Stimulated activated effector memory CD8-positive, alpha-beta T cell treated with anti-CD3 and anti-CD28 coated beads, Interleukin-12 subunit alpha, Interleukin-12 subunit beta, amount 100 ng/mL, for 72 hours (primary cell): ENCODE measurements around the gene SHQ1.

ENCODE experiments used
- ATAC-seq: fragments of 150-1000 bp; cut with Tn5 transposase; 2 replicates; pipeline ENCODE4 v1.10.0; 2021
- DNase-seq, 2 donors: peaks; one replicate each; pipeline ENCODE4 v3.0.0; 2021 to 2022; ENCODE audit warnings: low spot score in 2 of 2
- H3K27ac Mint-ChIP-seq: one replicate; pipeline ENCODE4 v1.8.0; 2022; ENCODE audit warnings: mild to moderate bottlenecking, mixed read lengths
- H3K36me3 Mint-ChIP-seq: one replicate; pipeline ENCODE4 v1.8.0; 2022; ENCODE audit warnings: mild to moderate bottlenecking, mixed read lengths
- H3K4me1 Mint-ChIP-seq: one replicate; pipeline ENCODE4 v1.8.0; 2022; ENCODE audit warnings: mixed read lengths
- H3K4me3 Mint-ChIP-seq: one replicate; pipeline ENCODE4 v1.8.0; 2022; ENCODE audit warnings: mild to moderate bottlenecking, mixed read lengths
- H3K9me3 Mint-ChIP-seq: one replicate; pipeline ENCODE4 v1.8.0; 2022; ENCODE audit warnings: mixed read lengths

The SHQ1 gene

GRCh38 chr3:72872183-72872582 lies 23.9 kb upstream of the SHQ1 start:
- Mint-ChIP-seq H3K9me3 (no peaks in the 10 kb centered on the region), H3K36me3 (no peaks in the 10 kb centered on the region), H3K4me1 (no peaks in the 10 kb centered on the region), H3K27ac (no peak overlapping the region), H3K4me3 (no peak overlapping the region)
- ATAC-seq, result peak; percentile 24
- DNase-seq, result no peak

- DNase-seq, result no peak
- H3K27ac Mint-ChIP-seq, result no peak overlapping the region
- no peaks in the 10 kb centered on the region for H3K36me3 Mint-ChIP-seq
- H3K4me1 Mint-ChIP-seq, result no peaks in the 10 kb centered on the region
- no peaks in the 10 kb centered on the region for H3K9me3 Mint-ChIP-seq
- H3K4me3 Mint-ChIP-seq, result no peak overlapping the region
- ATAC-seq, result no peak
Observed at GRCh38 chr3:72862314-72863090, 14.3 kb upstream of the SHQ1 start.

GRCh38 chr3:72860846-72861245 lies 12.6 kb upstream of the SHQ1 start:
- no peak overlapping the region for H3K4me3 Mint-ChIP-seq
- H3K36me3 Mint-ChIP-seq, result no peaks in the 10 kb centered on the region
- no peak overlapping the region for H3K27ac Mint-ChIP-seq
- no peak for ATAC-seq
- no peak for DNase-seq
- H3K4me1 Mint-ChIP-seq, result no peaks in the 10 kb centered on the region
- H3K9me3 Mint-ChIP-seq, result no peaks in the 10 kb centered on the region

GRCh38 chr3:72860053-72860452 lies 11.8 kb upstream of the SHQ1 start:
- Mint-ChIP-seq H3K9me3 (no peaks in the 10 kb centered on the region), H3K4me1 (no peaks in the 10 kb centered on the region), H3K27ac (no peak overlapping the region), H3K36me3 (no peaks in the 10 kb centered on the region), H3K4me3 (no peak overlapping the region)
- DNase-seq (no peak), ATAC-seq (no peak)

GRCh38 chr3:72855001-72855400 lies 6.8 kb upstream of the SHQ1 start:
- Mint-ChIP-seq H3K4me3 (no peak overlapping the region), H3K36me3 (no peaks in the 10 kb centered on the region), H3K4me1 (no peaks in the 10 kb centered on the region), H3K27ac (no peak overlapping the region), H3K9me3 (no peaks in the 10 kb centered on the region)
- no peak for ATAC-seq
- no peak for DNase-seq

GRCh38 chr3:72848703-72849081 lies 447 bp upstream of the SHQ1 start:
- H3K9me3 Mint-ChIP-seq, result no peaks in the 10 kb centered on the region
- H3K27ac Mint-ChIP-seq, result peak overlapping the region; percentile 88
- H3K4me3 Mint-ChIP-seq, result peak overlapping the region; percentile 86
- H3K4me1 Mint-ChIP-seq, result peaks cover 54% of the 10 kb centered on the region
- ATAC-seq, result peak; percentile 61
- H3K36me3 Mint-ChIP-seq, result peaks cover 25% of the 10 kb centered on the region
- no peak for DNase-seq

- Mint-ChIP-seq H3K36me3 (peaks cover 39% of the 10 kb centered on the region), H3K4me1 (peaks cover 54% of the 10 kb centered on the region), H3K4me3 (peak overlapping the region; percentile 86), H3K27ac (peak overlapping the region; percentile 88), H3K9me3 (no peaks in the 10 kb centered on the region)
- no peak for ATAC-seq
- DNase-seq, result no peak
Observed at GRCh38 chr3:72847282-72847681, 963 bp downstream of the SHQ1 start.

- peaks cover 50% of the 10 kb centered on the region for H3K36me3 Mint-ChIP-seq
- ATAC-seq, result no peak
- no peak for DNase-seq
- no peak overlapping the region for H3K27ac Mint-ChIP-seq
- H3K9me3 Mint-ChIP-seq, result no peaks in the 10 kb centered on the region
- peak overlapping the region; percentile 86 for H3K4me3 Mint-ChIP-seq
- H3K4me1 Mint-ChIP-seq, result peaks cover 54% of the 10 kb centered on the region
Observed at GRCh38 chr3:72846166-72846565, 2.1 kb downstream of the SHQ1 start.

GRCh38 chr3:72844436-72844993 lies 3.7 kb downstream of the SHQ1 start:
- Mint-ChIP-seq H3K4me3 (no peak overlapping the region), H3K4me1 (peaks cover 52% of the 10 kb centered on the region), H3K36me3 (peaks cover 67% of the 10 kb centered on the region), H3K9me3 (no peaks in the 10 kb centered on the region), H3K27ac (peak overlapping the region; percentile 18)
- DNase-seq, result no peak
- peak; percentile 49 for ATAC-seq

- H3K36me3 Mint-ChIP-seq, result peaks cover 99% of the 10 kb centered on the region
- no peaks in the 10 kb centered on the region for H3K9me3 Mint-ChIP-seq
- H3K4me3 Mint-ChIP-seq, result no peak overlapping the region
- ATAC-seq (no peak), DNase-seq (no peak)
- H3K4me1 Mint-ChIP-seq, result peaks cover 12% of the 10 kb centered on the region
- H3K27ac Mint-ChIP-seq, result no peak overlapping the region
Observed at GRCh38 chr3:72839057-72839456, 9.2 kb downstream of the SHQ1 start.

- Mint-ChIP-seq H3K36me3 (peaks cover 94% of the 10 kb centered on the region), H3K4me1 (peaks cover 10% of the 10 kb centered on the region), H3K9me3 (no peaks in the 10 kb centered on the region), H3K27ac (no peak overlapping the region), H3K4me3 (no peak overlapping the region)
- no peak for ATAC-seq
- no peak for DNase-seq
Observed at GRCh38 chr3:72836923-72837322, 11.3 kb downstream of the SHQ1 start.

- DNase-seq (no peak), ATAC-seq (no peak)
- Mint-ChIP-seq H3K9me3 (no peaks in the 10 kb centered on the region), H3K4me3 (no peak overlapping the region), H3K27ac (no peak overlapping the region), H3K4me1 (peaks cover 10% of the 10 kb centered on the region), H3K36me3 (peaks cover 94% of the 10 kb centered on the region)
Observed at GRCh38 chr3:72836416-72836815, 11.8 kb downstream of the SHQ1 start.

- H3K36me3 Mint-ChIP-seq, result peaks cover 63% of the 10 kb centered on the region
- H3K27ac Mint-ChIP-seq, result no peak overlapping the region
- ATAC-seq (no peak), DNase-seq (no peak)
- H3K4me1 Mint-ChIP-seq, result peaks cover 8% of the 10 kb centered on the region
- H3K9me3 Mint-ChIP-seq, result no peaks in the 10 kb centered on the region
- H3K4me3 Mint-ChIP-seq, result no peak overlapping the region
Observed at GRCh38 chr3:72830452-72831223, 17.6 kb downstream of the SHQ1 start.

GRCh38 chr3:72829701-72830100 lies 18.5 kb downstream of the SHQ1 start:
- Mint-ChIP-seq H3K4me1 (no peaks in the 10 kb centered on the region), H3K4me3 (no peak overlapping the region), H3K27ac (no peak overlapping the region), H3K36me3 (peaks cover 53% of the 10 kb centered on the region), H3K9me3 (no peaks in the 10 kb centered on the region)
- DNase-seq (no peak), ATAC-seq (no peak)

GRCh38 chr3:72821161-72821781 lies 27.0 kb downstream of the SHQ1 start:
- H3K4me3 Mint-ChIP-seq, result no peak overlapping the region
- peaks cover 17% of the 10 kb centered on the region for H3K4me1 Mint-ChIP-seq
- peaks cover 15% of the 10 kb centered on the region for H3K36me3 Mint-ChIP-seq
- no peaks in the 10 kb centered on the region for H3K9me3 Mint-ChIP-seq
- no peak overlapping the region for H3K27ac Mint-ChIP-seq
- DNase-seq, result no peak
- no peak for ATAC-seq
